ENCODE measurements around the gene FMO2. TPM values are rescaled to one million over a fixed set of nuclear protein-coding genes. Genes with fewer than 3 reads are reported as not detected.

The FMO2 gene
- total RNA-seq, 4 donors from 2014 or later, result 13.2 to 25.1 (median 22.5) TPM

DNA sequence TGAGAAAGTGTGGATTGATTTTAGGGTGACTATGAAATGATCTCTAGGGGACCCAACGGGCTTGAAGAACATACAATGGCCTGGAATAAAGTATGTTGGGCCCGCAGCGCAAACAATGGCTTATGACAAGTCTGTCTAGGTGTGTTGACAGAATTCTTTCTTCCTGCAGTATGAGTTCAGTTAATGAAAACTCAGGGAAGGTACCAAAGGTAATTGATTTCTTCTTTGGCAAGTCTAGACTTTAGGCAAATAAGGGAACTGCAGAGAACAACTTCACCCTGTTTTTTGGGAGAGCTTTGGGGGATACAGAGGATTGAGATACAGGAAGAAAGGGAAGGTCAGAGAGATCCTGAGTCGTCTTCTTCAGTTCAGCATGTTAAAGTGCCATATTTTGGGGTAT, 7.8 kb upstream of the FMO2 start:
- Histone ChIP-seq H3K4me3 (no peak overlapping the region), H3K36me3 (no peaks in the 10 kb centered on the region), H3K27me3 (no peaks in the 10 kb centered on the region), H3K27ac (no peak overlapping the region), H3K9me3 (no peaks in the 10 kb centered on the region), H3K4me1 (no peaks in the 10 kb centered on the region)
- intact Hi-C loops (cut with DNase I; ENCODE audit: low total_unique reads), result no loop called here
- TF ChIP-seq, protein P1, sequence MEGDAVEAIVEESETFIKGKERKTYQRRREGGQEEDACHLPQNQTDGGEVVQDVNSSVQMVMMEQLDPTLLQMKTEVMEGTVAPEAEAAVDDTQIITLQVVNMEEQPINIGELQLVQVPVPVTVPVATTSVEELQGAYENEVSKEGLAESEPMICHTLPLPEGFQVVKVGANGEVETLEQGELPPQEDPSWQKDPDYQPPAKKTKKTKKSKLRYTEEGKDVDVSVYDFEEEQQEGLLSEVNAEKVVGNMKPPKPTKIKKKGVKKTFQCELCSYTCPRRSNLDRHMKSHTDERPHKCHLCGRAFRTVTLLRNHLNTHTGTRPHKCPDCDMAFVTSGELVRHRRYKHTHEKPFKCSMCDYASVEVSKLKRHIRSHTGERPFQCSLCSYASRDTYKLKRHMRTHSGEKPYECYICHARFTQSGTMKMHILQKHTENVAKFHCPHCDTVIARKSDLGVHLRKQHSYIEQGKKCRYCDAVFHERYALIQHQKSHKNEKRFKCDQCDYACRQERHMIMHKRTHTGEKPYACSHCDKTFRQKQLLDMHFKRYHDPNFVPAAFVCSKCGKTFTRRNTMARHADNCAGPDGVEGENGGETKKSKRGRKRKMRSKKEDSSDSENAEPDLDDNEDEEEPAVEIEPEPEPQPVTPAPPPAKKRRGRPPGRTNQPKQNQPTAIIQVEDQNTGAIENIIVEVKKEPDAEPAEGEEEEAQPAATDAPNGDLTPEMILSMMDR (IDR thresholded peaks at IDR 0.05 in 4 of 5, conservative IDR thresholded peaks at IDR 0.05 in 1 of 5), result no peak
- TF ChIP-seq POLR2A (IDR thresholded peaks at IDR 0.05), result no peak
- ATAC-seq (no peak), DNase-seq (no peak)
- in situ Hi-C loops (cut with MboI; ENCODE audit: low sequenced_read_pairs in 4 of 4), result loop anchor here in 1 of 4 donors (25.0 kb wide), 1 partner anchor 90 kb away; the partner anchor contains the start of gene FMO3

DNA sequence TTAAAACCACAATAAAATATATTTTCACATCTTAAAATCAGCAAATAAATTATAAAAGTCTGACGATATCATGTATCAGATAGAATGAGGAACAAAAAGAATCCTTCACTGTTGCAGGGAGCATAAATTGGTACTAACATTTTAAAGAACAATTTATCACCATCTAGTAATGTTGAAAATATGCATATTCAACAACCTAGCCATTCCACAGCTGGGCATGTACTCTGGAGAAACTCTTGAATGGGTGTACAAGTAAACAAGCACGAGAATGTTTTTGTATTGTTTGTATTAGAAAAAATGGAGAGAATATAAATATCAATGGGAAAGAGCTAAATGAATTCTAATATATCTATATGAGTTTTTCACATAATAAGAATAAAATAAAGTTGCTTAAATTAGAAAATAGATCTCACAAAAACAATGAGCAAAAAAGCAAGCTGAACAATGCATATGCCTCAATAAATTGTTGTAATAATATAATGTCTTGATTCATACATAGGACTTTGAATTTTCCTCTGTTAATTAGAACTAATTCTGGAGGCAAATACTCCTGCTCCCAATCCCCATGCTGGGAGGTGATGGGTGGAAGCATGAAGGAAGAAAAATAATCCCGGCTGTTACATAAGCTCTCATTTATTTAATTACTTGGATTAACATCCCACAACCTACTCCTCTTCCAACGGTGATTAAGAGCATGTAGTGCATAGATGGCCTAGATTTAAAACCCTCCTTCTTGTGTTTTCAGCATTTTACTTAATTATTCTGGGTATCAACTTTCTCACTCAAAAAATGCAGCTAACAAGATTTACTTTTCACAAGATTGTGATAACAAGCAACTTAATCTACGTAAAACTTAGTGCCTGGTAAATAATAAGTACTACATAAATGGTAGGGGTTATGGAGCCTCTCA, 5.5 kb upstream of the FMO2 start:
- DNase-seq (no peak), ATAC-seq (no peak)
- in situ Hi-C loops (cut with MboI; ENCODE audit: low sequenced_read_pairs in 4 of 4), result loop anchor here in 1 of 4 donors (25.0 kb wide), 1 partner anchor 92 kb away; the partner anchor contains the start of gene FMO3
- no peaks in the 10 kb centered on the region for H3K9me3 ChIP-seq
- H3K4me3 ChIP-seq, result no peak overlapping the region
- no peak overlapping the region for H3K27ac ChIP-seq
- H3K27me3 ChIP-seq, result no peaks in the 10 kb centered on the region
- H3K4me1 ChIP-seq, result no peaks in the 10 kb centered on the region
- TF ChIP-seq, protein P1 (IDR thresholded peaks at IDR 0.05 in 4 of 5, conservative IDR thresholded peaks at IDR 0.05 in 1 of 5), result no peak
- TF ChIP-seq POLR2A (IDR thresholded peaks at IDR 0.05), result no peak
- intact Hi-C loops (cut with DNase I; ENCODE audit: low total_unique reads), result no loop called here
- no peaks in the 10 kb centered on the region for H3K36me3 ChIP-seq

DNA sequence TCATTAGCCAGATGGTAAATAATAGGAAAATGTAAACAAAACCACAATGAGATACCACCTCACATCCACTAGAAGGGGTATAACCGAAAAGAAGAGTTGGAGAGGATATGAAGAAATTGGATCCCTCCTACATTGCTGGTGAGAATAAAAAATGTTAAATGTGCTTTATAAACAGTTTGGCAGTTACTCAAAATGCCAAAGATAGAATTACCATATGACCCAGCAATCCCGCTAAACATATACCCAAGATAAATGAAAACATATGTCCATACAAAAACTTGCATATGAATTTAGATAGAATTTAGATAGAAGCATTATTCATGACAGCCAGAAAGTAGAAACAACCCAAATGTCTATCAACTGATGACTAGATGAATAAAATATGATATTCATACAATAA, 4.4 kb upstream of the FMO2 start:
- H3K36me3 ChIP-seq, result no peaks in the 10 kb centered on the region
- TF ChIP-seq POLR2A (IDR thresholded peaks at IDR 0.05), result no peak
- TF ChIP-seq, protein P1 (IDR thresholded peaks at IDR 0.05 in 4 of 5, conservative IDR thresholded peaks at IDR 0.05 in 1 of 5), result no peak
- H3K27me3 ChIP-seq, result no peaks in the 10 kb centered on the region
- no peaks in the 10 kb centered on the region for H3K4me1 ChIP-seq
- DNase-seq, result no peak
- ATAC-seq, result no peak
- intact Hi-C loops (cut with DNase I; ENCODE audit: low total_unique reads), result no loop called here
- H3K4me3 ChIP-seq, result no peak overlapping the region
- H3K9me3 ChIP-seq, result no peaks in the 10 kb centered on the region
- in situ Hi-C loops (cut with MboI; ENCODE audit: low sequenced_read_pairs in 4 of 4), result loop anchor here in 1 of 4 donors (25.0 kb wide), 1 partner anchor 93 kb away; the partner anchor contains the start of gene FMO3
- H3K27ac ChIP-seq, result no peak overlapping the region

- peak in 1 of 2 donors; percentile 15 for DNase-seq
- Histone ChIP-seq H3K27ac (peak overlapping the region; percentile 16 to 75 (median 63)), H3K9me3 (no peaks in the 10 kb centered on the region), H3K36me3 (no peaks in the 10 kb centered on the region), H3K4me1 (no peaks in the 10 kb centered on the region), H3K27me3 (no peaks in the 10 kb centered on the region), H3K4me3 (peak overlapping the region; percentile 37 to 56 (median 48))
- intact Hi-C loops (cut with DNase I; ENCODE audit: low total_unique reads), result loop anchor here (1.0 to 5.0 kb wide), 2 partner anchors 39 to 78 kb away; no protein-coding TSS in a partner anchor
- ATAC-seq, result no peak
- TF ChIP-seq, protein P1 (IDR thresholded peaks at IDR 0.05 in 4 of 5, conservative IDR thresholded peaks at IDR 0.05 in 1 of 5), result peak; percentile 34 to 69 (median 60)
- TF ChIP-seq POLR2A (IDR thresholded peaks at IDR 0.05), result no peak
- in situ Hi-C loops (cut with MboI; ENCODE audit: low sequenced_read_pairs in 4 of 4), result loop anchor here in 1 of 4 donors (25.0 kb wide), 1 partner anchor 101 kb away; the partner anchor contains the start of gene FMO3
These were observed 3.5 kb downstream of the FMO2 start for GRCh38 chr1:171188388-171189266.

All from gastrocnemius medialis (tissue), 4 donors.